ENCODE data around the gene LRRC4.

DNA sequence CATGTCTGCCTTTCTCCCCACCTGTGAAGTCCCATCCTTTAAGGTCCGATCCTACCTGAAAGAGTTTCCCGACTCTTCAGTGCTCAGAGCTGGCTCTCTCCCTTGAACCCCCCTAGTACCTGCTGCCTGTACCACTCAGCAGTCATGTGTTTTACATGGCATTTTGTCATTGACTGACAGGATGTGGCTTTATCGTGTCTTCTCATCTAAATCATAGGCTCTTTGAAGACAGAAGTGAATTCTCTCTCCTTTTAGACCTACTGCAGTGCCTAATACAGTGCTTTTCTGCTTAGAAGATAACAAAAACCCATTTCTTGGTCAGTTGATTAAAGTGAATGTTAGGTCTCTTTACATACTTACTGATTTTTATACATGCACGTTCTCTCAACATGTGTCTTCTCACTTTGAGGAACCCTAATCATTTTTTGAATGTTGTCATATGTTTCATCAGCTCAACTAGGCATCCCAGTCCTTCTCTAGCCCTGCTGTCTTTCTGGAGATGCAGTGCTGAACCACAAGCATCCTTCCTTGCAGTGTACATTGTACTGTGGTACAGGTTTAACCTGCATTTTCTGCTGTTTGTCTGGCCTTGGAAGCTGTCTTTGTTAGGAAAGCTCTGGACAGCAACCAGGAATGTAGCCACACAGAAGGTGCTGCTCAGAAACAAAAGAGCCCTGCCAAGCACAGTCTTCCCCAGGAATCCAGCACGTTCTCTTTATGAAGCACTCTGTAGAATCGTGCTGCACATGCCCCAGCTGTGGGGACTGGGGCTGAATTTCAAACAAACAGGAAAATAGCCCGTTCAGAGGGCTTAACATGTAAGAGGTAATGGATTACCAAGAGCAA is 28.1 kb upstream of the LRRC4 start:
- TF ChIP-seq ELF4 (IDR thresholded peaks at IDR 0.05) (no peak), ARNT (IDR thresholded peaks at IDR 0.05) (no peak), FOXM1 (IDR thresholded peaks at IDR 0.05; ENCODE audit: borderline replicate concordance) (no peak), LEF1 (IDR thresholded peaks at IDR 0.05; ENCODE audit: borderline replicate concordance) (no peak), BHLHE40 (IDR thresholded peaks at IDR 0.05; ENCODE audit: borderline replicate concordance) (no peak)
